ENCODE results near the gene SMYD3.
"Not testable (repeated sequence)": the region's sequence is repeated elsewhere in the genome, so short reads cannot be mapped to it uniquely, and the experiment has no call there.

Gene SMYD3

DNA sequence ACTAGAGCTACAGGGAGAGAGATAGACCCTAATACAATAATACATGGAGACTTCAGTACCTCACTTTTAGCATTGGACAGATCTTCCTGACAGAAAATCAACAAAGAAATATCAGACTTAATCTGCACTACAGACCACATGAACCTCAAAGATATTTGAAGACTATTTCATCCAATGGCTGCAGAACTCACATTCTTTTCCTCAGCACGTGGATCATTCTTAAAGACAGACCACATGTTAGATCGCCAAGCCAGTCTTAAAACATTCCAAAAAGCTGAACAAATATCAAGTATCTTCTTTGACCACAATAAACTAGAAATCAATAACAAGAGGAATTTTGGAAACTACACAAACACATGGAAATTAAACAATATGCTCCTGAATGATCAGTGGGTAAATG lies 776.3 kb downstream of the SMYD3 start:
- DNase-seq, result no peak

DNA sequence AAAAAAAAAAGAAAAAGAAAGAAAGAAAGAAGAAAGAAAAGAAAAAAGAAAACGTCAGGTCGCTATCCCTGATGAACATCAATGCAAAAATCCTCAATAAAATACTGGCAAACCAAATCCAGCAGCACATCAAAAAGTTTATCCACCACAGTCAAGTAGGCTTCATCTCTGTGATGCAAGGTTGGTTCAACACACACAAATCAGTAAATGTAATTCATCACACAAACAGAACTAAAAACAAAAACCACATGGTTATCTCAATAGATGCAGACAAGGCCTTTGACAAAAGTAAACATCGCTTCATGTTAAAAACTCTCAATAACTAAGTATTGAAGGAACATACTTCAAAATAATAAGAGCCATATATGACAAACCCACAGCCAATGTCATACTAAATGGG lies 779.0 kb downstream of the SMYD3 start:
- not testable (repeated sequence) for DNase-seq

- DNase-seq, result no peak
These were observed 785.6 kb downstream of the SMYD3 start for GRCh38 chr1:245721488-245721887.

GRCh38 chr1:245718951-245719350 lies 788.1 kb downstream of the SMYD3 start:
- DNase-seq, result no peak

DNA sequence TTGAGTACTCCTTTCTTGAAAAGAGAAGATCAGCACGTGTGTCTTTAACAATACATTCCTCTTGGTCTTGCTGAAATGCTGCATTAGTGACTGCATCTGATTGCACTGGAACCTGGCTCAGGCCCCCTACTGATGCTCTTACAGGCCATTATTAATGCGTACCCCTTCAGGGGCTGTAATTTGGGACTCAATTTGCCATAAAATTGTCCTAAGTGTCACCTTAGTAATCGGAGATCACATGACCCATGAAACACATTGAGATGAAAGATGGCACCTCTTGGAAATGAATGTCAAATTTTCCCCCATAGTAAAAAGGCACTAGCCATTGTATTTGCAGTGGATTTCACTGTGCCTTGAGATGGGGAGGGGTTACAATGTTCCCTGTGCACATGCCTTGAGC lies 789.0 kb downstream of the SMYD3 start:
- no peak for DNase-seq

DNA sequence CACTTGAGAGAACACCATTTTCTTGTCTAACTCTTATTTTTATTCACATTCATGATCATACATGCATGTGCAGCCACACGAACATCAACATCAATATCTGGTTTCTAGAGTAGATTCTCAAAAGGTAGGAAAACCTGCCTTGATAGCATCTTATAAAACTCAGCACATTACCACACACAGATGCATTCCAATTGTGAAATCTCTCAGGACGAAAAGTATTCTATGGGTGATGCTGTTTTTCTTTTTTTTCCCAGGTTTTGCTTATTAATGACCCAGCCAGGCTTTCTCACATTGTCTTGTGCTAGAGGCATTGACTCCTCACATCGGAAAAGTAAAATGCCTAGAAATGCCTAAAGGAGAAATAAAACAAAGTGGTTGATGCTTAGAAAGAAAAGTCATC lies 789.5 kb downstream of the SMYD3 start:
- DNase-seq, result no peak

GRCh38 chr1:245716561-245716960 lies 790.5 kb downstream of the SMYD3 start:
- no peak for DNase-seq

GRCh38 chr1:245715970-245716369 lies 791.1 kb downstream of the SMYD3 start:
- no peak for DNase-seq

DNA sequence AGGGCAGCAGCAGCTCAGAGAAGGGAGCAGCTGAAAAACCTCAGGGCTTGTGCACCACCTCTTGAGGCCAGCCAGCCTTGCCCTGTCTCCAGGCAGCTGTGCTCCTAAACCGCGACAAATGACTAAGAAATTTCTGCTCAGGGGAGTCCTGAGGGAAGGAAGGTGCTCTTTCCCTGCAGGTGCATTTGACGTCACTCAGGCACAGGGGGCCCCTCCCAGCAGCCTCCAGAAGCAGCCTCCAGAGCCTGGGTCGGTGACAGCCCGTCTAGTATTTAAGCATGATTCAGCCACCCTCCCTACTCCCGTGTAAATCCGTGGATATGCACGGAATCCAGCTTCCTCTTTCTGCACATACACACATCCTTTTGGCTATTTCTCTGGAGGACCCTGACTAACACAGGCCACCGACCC lies 791.8 kb downstream of the SMYD3 start:
- no peak for DNase-seq

- not testable (repeated sequence) for DNase-seq
These were observed 793.1 kb downstream of the SMYD3 start for GRCh38 chr1:245714027-245714426.

DNA sequence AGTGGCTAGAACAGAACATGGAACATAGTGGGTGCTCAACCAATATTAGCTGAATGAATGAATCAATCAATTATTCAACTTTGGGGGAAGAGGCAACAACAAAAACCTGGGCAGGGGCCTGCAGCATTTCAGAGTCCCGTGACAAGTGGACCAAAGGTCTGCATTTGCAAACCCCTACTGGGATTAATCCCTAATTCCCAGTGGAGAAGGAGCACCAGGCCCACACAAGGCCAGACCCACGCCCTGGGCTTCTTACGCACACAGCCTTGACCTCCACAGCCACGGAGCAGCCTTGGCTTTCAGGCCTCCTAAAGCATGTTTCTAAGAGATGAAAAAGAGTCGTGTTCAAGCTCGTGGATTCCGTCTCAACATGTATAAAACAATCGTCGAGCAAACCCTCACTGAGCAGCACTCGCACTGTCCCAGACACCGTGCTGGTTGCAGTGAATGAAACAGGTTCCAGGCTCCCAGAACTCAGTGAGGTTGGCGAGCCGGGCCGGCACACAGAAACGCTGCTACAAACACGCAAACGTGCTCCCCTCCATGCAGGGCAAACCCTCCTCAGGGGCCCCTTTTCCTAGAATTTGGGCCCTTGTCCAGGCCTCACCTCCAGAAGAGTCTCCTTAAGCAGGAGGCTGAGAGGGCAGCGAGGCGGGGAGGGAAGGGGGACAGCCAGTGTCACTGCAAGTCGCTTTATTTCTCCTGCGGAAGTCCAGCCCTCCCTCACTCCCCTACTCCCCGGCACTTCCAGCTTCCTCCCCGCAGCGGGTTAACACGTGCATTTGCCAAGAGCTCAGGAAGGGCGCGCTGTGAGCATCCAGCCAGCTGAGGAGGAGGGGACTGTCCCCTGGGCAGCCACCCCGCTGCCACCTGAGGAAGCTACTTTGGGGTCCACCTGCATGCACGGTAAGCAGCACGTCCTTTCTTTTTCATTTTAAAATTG lies 795.8 kb downstream of the SMYD3 start:
- DNase-seq, result no peak

DNA sequence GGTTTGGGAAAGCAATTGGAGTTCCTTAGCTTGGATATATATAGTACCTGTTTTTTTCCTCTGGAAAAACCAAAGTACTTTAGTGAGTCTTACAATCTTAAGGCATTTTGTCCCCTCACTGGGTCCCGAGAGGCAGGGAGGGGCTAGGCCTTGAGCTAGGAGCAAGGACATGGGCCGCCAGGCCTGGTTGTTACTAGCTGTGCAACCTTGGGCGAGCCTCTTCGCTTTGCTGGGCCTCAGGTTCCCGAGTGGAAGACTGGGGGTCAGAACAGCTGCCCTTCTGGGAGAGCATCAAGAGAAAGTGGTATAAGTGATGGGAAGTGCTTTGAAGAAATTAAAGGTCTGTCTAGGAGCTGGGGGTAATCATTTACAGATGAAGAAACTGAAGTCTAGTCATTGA lies 799.1 kb downstream of the SMYD3 start:
- DNase-seq, result no peak

DNA sequence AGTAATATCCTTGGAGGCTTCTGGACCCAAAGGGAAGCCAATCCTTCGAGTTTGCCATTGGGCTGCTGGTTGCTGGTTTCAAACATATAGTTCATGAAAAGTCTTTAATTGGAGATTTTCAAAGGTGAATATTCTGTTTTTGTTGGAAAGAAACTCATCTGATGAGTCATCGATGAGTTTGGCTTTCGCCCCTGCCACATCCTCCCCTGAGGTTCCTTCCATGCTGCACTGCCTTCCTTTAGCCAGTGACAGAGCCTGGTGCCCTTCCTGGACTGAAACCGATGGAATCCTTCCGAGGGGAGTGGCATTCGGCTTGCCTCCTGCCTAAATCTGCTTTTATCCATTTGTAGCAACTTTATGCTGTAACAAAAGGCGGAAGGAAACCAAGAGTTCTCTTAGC lies 802.3 kb downstream of the SMYD3 start:
- no peak for DNase-seq

- no peak for DNase-seq
These were observed 802.7 kb downstream of the SMYD3 start for GRCh38 chr1:245704341-245704740.

DNA sequence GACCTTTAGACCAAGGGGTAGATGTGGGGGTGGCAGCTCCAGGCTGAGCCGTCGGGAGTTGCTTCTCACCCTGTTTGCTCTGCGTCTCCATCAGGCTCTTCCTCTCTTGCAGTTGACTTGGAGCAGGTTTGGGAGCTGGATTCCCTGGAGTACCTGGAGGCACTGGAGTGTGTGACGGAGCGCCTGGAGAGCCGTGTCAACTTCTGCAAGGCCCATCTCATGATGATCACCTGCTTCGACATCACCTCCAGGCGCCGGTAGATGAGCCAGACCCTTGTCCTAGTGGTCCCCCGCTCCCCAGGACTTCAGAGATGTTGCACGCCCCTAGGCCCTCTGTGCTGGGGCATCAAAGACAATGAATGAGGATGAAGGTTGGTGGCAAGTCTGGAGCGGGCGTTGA lies 804.7 kb downstream of the SMYD3 start:
- no peak for DNase-seq

DNA sequence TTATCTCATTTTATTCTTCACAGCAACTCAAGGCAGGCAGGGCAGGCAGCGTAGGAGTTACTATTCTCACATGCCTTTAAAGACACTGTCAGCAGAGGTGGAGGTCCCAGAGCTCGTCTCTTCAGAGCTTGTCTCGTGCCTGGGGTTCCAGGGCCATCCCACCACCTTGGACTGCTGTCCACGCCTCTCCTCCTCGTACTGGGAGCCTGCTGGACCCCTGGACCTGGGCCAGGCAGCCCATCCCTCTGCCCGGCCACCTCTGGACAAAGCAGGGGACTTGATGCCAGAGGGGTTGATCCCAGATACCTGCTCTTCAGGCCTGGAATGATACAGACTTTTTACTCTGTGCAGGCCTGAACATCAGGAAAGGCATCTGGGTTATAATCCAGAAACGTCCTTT lies 805.4 kb downstream of the SMYD3 start:
- DNase-seq, result no peak

DNA sequence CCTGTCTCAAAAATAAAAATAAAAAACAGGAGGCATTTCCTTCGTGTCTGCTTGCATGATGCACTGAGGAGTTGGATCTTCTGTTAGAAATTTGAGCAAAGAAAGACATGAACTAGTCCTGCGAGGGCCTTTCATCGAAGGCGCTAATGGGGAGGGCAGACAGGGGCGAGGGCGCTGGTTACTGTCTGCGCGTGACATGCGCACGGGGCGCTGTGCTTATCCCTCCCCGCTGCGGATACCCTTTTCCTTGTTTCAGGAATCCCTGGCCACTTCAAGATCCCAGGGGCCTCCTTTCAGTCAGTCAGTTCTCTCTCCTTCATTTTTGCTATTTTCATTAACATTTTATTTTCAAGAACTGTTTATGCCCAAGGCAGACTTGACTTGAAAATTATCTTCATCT lies 806.4 kb downstream of the SMYD3 start:
- no peak for DNase-seq
